HG02610 (cell line): ENCODE measurements around the gene CKB.

Source experiments
- ATAC-seq: cut with Tn5 transposase; IDR thresholded peaks from one replicate; pipeline ENCODE4 v1.9.1; 2021; ENCODE audit warnings: mild to moderate bottlenecking, moderate library complexity; ENCODE audit not compliant: unreplicated experiment

Gene CKB

GRCh38 chr14:103539056-103539825 is 16.6 kb upstream of the CKB start:
- ATAC-seq, result no peak

GRCh38 chr14:103538291-103539055 is 15.8 kb upstream of the CKB start:
- no peak for ATAC-seq

- no peak for ATAC-seq
Measured at GRCh38 chr14:103537175-103537990, 14.8 kb upstream of the CKB start.

- ATAC-seq, result no peak
Measured at GRCh38 chr14:103536693-103537092, 14.1 kb upstream of the CKB start.

- ATAC-seq, result no peak
Measured at GRCh38 chr14:103535891-103536565, 13.4 kb upstream of the CKB start.

GRCh38 chr14:103535081-103535890 is 12.7 kb upstream of the CKB start:
- no peak for ATAC-seq

- ATAC-seq, result no peak
Measured at GRCh38 chr14:103534576-103535061, 12.0 kb upstream of the CKB start.

GRCh38 chr14:103533999-103534575 is 11.5 kb upstream of the CKB start:
- ATAC-seq, result no peak

- no peak for ATAC-seq
Measured at GRCh38 chr14:103533137-103533998, 10.7 kb upstream of the CKB start.

GRCh38 chr14:103532216-103533136 is 9.8 kb upstream of the CKB start:
- no peak for ATAC-seq

- ATAC-seq, result no peak
Measured at GRCh38 chr14:103531421-103532215, 9.0 kb upstream of the CKB start.

GRCh38 chr14:103530831-103531230 is 8.2 kb upstream of the CKB start:
- ATAC-seq, result no peak

- ATAC-seq, result no peak
Measured at GRCh38 chr14:103530390-103530789, 7.8 kb upstream of the CKB start.

- ATAC-seq, result no peak
Measured at GRCh38 chr14:103529383-103530365, 7.0 kb upstream of the CKB start.

GRCh38 chr14:103528587-103529382 is 6.2 kb upstream of the CKB start, which contains the start of gene TRMT61A:
TSS of gene TRMT61A (plus strand) at chr14:103529196. CDS start at chr14:103529979, 783 bp downstream.
- ATAC-seq, result peak; percentile 18
